Stomach (tissue), 4 donors: Measurements from ENCODE around the gene CDH22.

Experiments used
- CTCF ChIP-seq, 7 experiments: fragments of 450-650 bp in 4 of 7; fragments of 200-600 bp in 3 of 7; sonication (generic) in 3 of 7; IDR thresholded peaks; one replicate each; pipeline ENCODE4 v1.5.1; 2016 to 2019; ENCODE audit warnings: antibody characterized with exemption in 7 of 7, control low read depth in 2 of 7, mild to moderate bottlenecking in 1 of 7
- EP300 ChIP-seq: sonication (generic); formaldehyde crosslinking; IDR thresholded peaks from one replicate; pipeline ENCODE4 v1.6.1; 2017; ENCODE audit warnings: antibody characterized with exemption
- POLR2A ChIP-seq, 4 donors: fragments of 450-650 bp; IDR thresholded peaks; one replicate each; pipeline ENCODE4 v1.6.1; 2016; ENCODE audit warnings: antibody characterized with exemption in 4 of 4, control low read depth in 2 of 4, mild to moderate bottlenecking in 1 of 4, moderate library complexity in 1 of 4
- POLR2AphosphoS5 ChIP-seq, 3 donors: sonication (generic); formaldehyde crosslinking; IDR thresholded peaks; one replicate each; pipeline ENCODE4 v1.6.1; 2016; ENCODE audit warnings: antibody characterized with exemption in 3 of 3

- TF ChIP-seq POLR2A (IDR thresholded peaks at IDR 0.05), result no peak
- TF ChIP-seq CTCF (IDR thresholded peaks at IDR 0.05), result no peak
- TF ChIP-seq POLR2AphosphoS5 (IDR thresholded peaks at IDR 0.05), result no peak
- TF ChIP-seq EP300, result no peak
Measured at GRCh38 chr20:46204594-46205186, 103.6 kb downstream of the CDH22 start.
